Psoas muscle (tissue), 8 donors: Measurements from ENCODE around the gene RAD51AP1. TPM values are rescaled to one million over a fixed set of nuclear protein-coding genes. Genes with fewer than 3 reads are reported as not detected.
A peak's percentile ranks its signal among the peaks of the same experiment; 100 is the strongest.

ENCODE experiments used
- ATAC-seq, 4 donors: fragments of 200-7000 bp; cut with Tn5 transposase; one replicate each; pipeline ENCODE4 v1.9.1; 2020; ENCODE audit warnings: moderate library complexity in 3 of 4, mild to moderate bottlenecking in 2 of 4
- DNase-seq, 2 donors: peaks; one replicate each; pipeline ENCODE4 v3.0.0-alpha.2; 2020
- H3K27ac ChIP-seq: fragments of 200-600 bp; one replicate; pipeline ENCODE4 v1.8.0; 2022
- H3K27me3 ChIP-seq, 3 donors: fragments of 200-600 bp in 1 of 3; one replicate each; pipeline versions ENCODE4 v1.6.1 to v1.8.0; 2013 to 2022; ENCODE audit warnings: low read length in 2 of 3, mild to moderate bottlenecking in 2 of 3, moderate library complexity in 1 of 3; ENCODE audit not compliant: insufficient read depth in 3 of 3
- H3K36me3 ChIP-seq, 2 donors: fragments of 200-600 bp in 1 of 2; one replicate each; pipeline versions ENCODE4 v1.6.1 to v1.8.0; 2013 to 2022; ENCODE audit warnings: low read depth in 1 of 2, mild to moderate bottlenecking in 1 of 2, moderate library complexity in 1 of 2; ENCODE audit not compliant: insufficient read depth in 1 of 2
- H3K4me1 ChIP-seq: fragments of 200-600 bp; one replicate; pipeline ENCODE4 v1.8.0; 2022
- H3K4me3 ChIP-seq: fragments of 200-600 bp; one replicate; pipeline ENCODE4 v1.8.0; 2022; ENCODE audit warnings: mild to moderate bottlenecking
- H3K9me3 ChIP-seq: fragments of 200-600 bp; one replicate; pipeline ENCODE4 v1.8.0; 2022
- WGBS, 3 donors: extraction: QIAGEN DNeasy Blood & Tissue Kit; methylation state at CpG; one replicate each; pipeline versions ENCODE4 v1.1.6 to v1.1.7; 2013; 5-methylcytosine and 5-hydroxymethylcytosine counted together
- intact Hi-C, 2 donors: fragments of 100-400 bp; cut with DNase I; formaldehyde crosslinking; loops; one replicate each; pipeline versions ENCODE4 v1.11.0 to v1.14.2; 2022
- long read RNA-seq, 2 donors: library from polyadenylated mRNA; unstranded; transcript quantifications; one replicate each; pipeline ENCODE4 v2.0.0, GENCODE V29; 2021
- polyA plus RNA-seq, 3 donors: library from polyadenylated mRNA; stranded (reverse); fragments of 200-250 nt; gene quantifications; one replicate each; pipeline ENCODE4 v1.2.3, GENCODE V29; 2013
- total RNA-seq, 4 donors: library from RNA; stranded (reverse); fragmentation: NEBNext Ultra II Directional in 2 of 4; extraction: Animal tissue kit (Norgen Biotek cat#: 25700) in 2 of 4; gene quantifications; one replicate each; pipeline versions ENCODE4 v1.2.1 to v1.2.4, GENCODE V29; 2021 to 2023
- TF ChIP-seq, protein P1 (sequence below): fragments of 200-600 bp; IDR thresholded peaks from one replicate; pipeline ENCODE4 v1.8.0; 2022; ENCODE audit warnings: antibody characterized with exemption
- donor health status: healthy with polysubstance abuse.
- donor health status: DM: no; HTN: no; CAD: no; lungs with moderate emphysema.
- donor health status: Bipolar disorder and iron deficiency.
- donor health status: healthy.
- donor health status: DM: yes; HTN: yes; CAD: no.
- donor health status: DM: no; HTN: no; CAD: no.
- donor health status: DM: no; HTN: no; CAD: no.
- donor health status: DM: yes; HTN: yes; CAD: no.

RAD51AP1 gene, protein sequence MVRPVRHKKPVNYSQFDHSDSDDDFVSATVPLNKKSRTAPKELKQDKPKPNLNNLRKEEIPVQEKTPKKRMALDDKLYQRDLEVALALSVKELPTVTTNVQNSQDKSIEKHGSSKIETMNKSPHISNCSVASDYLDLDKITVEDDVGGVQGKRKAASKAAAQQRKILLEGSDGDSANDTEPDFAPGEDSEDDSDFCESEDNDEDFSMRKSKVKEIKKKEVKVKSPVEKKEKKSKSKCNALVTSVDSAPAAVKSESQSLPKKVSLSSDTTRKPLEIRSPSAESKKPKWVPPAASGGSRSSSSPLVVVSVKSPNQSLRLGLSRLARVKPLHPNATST
- total RNA-seq, result under 1 TPM; 0.38 to 0.92 (median 0.44) TPM
- under 1 TPM; 0.48 to 0.98 (median 0.75) TPM for polyA plus RNA-seq
- long read RNA-seq, donor 1, result 0 reads
- long read RNA-seq, donor 2, result 0 reads

DNA sequence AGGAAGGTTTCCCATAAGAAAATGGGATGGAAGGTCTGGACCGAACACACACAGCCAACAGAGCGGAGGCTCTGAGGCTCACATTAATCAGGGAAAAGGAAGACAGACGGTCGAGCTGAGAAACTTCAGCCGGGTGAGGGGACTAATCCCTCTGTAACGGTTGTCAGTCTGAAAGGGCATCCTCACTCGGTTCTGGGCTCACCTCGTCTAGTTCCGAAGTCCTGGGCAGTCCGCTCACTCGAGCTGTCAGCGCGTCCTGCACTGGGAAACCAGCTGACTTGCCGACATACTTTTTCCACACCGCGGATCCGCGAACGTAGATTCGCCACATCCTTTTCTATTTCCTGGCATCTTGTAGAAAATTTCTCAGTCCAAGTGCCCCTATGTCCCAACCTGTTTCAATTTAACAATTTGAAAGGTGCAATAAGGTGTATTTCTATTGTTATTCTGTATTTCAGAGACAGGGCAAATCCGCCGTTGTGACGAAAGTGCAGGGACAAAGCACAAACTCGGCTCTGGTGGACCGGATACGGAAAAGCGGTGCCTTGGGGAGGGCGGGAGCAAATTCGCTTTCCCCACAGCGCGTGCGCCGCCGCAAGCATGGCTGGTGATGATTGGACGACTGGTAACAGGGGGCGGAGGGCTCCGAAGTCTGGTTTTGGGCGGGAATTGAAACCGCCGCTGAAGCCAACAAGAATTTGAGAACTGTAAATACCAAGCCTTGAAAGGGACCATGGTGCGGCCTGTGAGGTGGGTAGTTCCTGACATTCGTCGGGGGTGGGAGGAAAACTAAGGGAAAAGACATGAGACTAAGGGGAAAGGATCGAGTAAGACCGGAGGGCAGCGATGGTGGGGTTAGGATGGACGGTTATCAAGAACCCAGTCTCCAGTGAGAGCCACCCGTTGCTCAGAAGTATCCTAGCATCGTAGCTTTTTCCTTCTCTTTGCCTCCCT, at the start of gene RAD51AP1:
Gene RAD51AP1, plus strand, starts transcription at position 684 of the 954 bp plus-strand sequence. Its CDS starts 50 bp downstream, at position 734.
- Histone ChIP-seq H3K27ac (peak within 1 kb of the TSS; percentile 95), H3K9me3 (no peaks in the 10 kb centered on the region), H3K4me1 (peaks cover 9% of the 10 kb centered on the region), H3K36me3 (peaks cover 0 to 26% of the 10 kb centered on the region in 2 donors), H3K4me3 (peak within 1 kb of the TSS; percentile 80), H3K27me3 (no peaks in the 10 kb centered on the region)
- DNase-seq (peak; percentile 95 to 98), ATAC-seq (peak; percentile 100)
- TF ChIP-seq, protein P1, sequence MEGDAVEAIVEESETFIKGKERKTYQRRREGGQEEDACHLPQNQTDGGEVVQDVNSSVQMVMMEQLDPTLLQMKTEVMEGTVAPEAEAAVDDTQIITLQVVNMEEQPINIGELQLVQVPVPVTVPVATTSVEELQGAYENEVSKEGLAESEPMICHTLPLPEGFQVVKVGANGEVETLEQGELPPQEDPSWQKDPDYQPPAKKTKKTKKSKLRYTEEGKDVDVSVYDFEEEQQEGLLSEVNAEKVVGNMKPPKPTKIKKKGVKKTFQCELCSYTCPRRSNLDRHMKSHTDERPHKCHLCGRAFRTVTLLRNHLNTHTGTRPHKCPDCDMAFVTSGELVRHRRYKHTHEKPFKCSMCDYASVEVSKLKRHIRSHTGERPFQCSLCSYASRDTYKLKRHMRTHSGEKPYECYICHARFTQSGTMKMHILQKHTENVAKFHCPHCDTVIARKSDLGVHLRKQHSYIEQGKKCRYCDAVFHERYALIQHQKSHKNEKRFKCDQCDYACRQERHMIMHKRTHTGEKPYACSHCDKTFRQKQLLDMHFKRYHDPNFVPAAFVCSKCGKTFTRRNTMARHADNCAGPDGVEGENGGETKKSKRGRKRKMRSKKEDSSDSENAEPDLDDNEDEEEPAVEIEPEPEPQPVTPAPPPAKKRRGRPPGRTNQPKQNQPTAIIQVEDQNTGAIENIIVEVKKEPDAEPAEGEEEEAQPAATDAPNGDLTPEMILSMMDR, result no peak
- intact Hi-C loops, result loop anchor here in 1 of 2 donors (10.0 kb wide), 2 partner anchors 116 to 654 kb away; no protein-coding TSS in a partner anchor
- WGBS, 3 donors, result 0% methylated on average over 49 of the region's 49 CpGs

- TF ChIP-seq, protein P1, result no peak
- H3K27ac ChIP-seq, result no peak overlapping the region
- 67 to 81% (median 71%) methylated on average over 2 of the region's 2 CpGs for WGBS, 3 donors
- H3K4me3 ChIP-seq, result no peak overlapping the region
- intact Hi-C loops, result loop anchor here in 1 of 2 donors (5.0 kb wide), 1 partner anchor 57 kb away; no protein-coding TSS in a partner anchor
- H3K9me3 ChIP-seq, result no peaks in the 10 kb centered on the region
- DNase-seq (no peak), ATAC-seq (no peak)
- peaks cover 13% of the 10 kb centered on the region for H3K4me1 ChIP-seq
- peaks cover 4 to 36% of the 10 kb centered on the region in 2 donors for H3K36me3 ChIP-seq
- no peaks in the 10 kb centered on the region for H3K27me3 ChIP-seq
These were observed 49.1 kb upstream of the RAD51AP1 start for GRCh38 chr12:4489556-4489955.

DNA sequence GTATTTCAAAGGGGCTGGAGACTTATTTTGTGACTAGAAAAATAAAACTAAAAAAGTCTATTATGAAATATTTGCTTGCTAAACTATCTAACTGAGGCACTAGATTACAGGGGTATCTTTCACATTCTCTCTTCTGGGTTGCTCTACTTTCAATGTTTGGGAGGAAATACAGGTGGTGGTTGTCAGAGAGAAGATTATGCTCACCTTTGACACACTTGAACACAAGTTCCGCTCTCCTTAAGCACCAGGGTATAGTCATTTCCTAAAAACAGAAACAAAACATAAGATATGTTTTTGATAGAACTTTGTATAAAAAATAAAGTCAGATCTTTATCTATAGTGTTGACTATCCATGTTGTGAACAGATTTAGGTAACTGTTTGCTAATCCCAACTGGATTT, 47.7 kb upstream of the RAD51AP1 start:
- 54 to 78% (median 71%) methylated on average over 1 of the region's 1 CpG for WGBS, 3 donors
- H3K27ac ChIP-seq, result no peak overlapping the region
- TF ChIP-seq, protein P1, result no peak

DNA sequence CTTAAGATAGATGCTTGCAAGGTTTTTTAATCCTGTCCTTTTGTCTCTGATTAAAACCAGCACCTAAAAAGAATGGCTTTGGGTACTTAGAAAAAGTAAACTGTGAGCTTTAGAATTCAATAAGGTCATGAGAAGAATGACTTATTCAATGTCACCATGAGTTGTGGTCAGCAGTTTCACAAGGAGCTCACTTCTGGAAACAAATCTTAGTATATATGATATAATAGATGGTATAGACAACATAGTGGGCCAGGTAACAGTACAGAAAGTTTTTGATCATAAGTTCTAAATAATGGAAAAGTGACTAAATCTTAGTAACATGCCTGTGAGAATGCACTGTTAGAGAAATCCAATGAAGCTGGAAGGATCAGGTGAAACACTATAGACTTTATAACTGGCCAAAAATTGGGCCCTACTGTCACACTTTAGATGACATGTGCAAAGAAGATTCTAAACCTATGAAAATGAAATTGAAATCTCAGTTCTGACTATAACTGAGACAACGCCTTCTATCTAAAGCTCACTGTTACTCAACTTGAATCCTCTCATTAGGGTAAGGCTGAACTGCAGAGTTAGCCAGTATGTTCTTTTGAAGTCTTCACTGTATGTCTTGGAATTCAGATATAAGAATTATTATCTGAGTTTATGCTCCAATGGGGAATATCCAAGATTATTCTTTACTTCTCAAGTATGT, 42.4 kb upstream of the RAD51AP1 start:
- TF ChIP-seq, protein P1, result no peak
- intact Hi-C loops, result no loop called here
- H3K27ac ChIP-seq, result no peak overlapping the region

More for the DNA sequence above, 47.7 kb upstream of the RAD51AP1 start:
- intact Hi-C loops, result no loop called here
- Histone ChIP-seq H3K4me1 (peaks cover 5% of the 10 kb centered on the region), H3K27me3 (no peaks in the 10 kb centered on the region), H3K9me3 (no peaks in the 10 kb centered on the region), H3K36me3 (peaks cover 4 to 48% of the 10 kb centered on the region in 2 donors), H3K4me3 (no peak overlapping the region)
- no peak for DNase-seq
- no peak for ATAC-seq

More for the DNA sequence above, 42.4 kb upstream of the RAD51AP1 start:
- H3K4me1 ChIP-seq, result no peaks in the 10 kb centered on the region
- 93 to 100% (median 97%) methylated on average over 1 of the region's 1 CpG for WGBS, 3 donors
- H3K36me3 ChIP-seq, result peaks cover 2 to 58% of the 10 kb centered on the region in 2 donors
- DNase-seq, result no peak
- no peaks in the 10 kb centered on the region for H3K27me3 ChIP-seq
- no peak overlapping the region for H3K4me3 ChIP-seq
- H3K9me3 ChIP-seq, result no peaks in the 10 kb centered on the region
- ATAC-seq, result no peak
